HG03064 (cell line): Measurements from ENCODE around the gene ZNF385B.

ENCODE experiments used
- ATAC-seq: cut with Tn5 transposase; IDR thresholded peaks from one replicate; pipeline ENCODE4 v1.9.1; 2021; ENCODE audit warnings: low read depth; ENCODE audit not compliant: unreplicated experiment

ZNF385B gene

GRCh38 chr2:179594268-179595112, 266.9 kb downstream of the ZNF385B start:
- no peak for ATAC-seq

DNA sequence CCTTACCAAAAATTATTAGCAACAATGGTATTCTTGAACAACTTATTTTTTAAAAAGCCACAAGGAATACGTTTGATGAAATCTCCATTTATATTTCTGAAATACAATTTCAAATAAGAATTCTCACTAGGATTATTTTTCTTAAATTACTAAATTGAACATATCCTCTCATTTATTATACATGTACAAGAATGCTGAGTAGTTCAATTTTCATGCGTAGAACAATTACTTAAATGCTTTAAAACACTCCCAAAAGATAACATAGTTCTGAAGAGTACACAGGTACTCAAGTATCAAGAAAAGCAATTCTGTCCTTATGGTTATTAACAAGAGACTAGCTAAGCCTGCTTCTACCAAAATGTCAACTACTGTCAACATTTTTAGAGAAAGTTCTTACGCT, 268.1 kb downstream of the ZNF385B start:
- ATAC-seq, result no peak

DNA sequence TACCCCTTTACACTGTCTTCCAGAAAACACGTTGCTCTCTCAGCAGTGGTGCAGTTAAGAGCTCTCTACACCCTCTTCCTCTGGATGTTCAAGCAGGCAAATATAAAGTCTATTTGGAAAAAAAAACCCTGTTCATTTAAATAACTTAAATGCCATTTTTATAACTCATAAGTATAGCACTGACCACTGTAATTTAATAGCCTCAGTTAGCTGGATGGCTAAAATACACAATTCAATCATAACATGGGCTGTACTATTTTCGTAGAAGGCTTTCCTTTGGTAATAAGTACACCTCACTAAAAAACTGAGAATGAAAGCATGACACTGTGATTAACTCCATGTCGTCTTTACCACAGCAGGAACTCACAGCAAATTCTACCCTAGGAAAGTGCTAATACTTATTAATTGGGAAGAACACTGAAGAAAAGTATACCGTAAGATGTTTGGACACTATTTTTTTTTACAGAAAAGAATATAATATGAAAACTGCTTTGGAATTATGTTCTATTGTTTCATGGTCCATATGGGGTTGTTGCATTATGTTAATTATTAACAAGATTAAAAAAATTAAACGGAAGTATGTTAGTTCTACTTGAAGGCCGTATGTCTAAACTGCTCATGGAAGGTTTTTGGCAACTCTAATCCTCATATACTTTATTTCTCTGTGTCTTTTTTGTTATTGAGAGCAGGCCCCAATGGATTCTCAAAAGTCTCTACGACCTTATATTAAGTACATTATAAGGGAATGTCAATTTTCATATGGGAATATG, 269.1 kb downstream of the ZNF385B start:
- no peak for ATAC-seq

DNA sequence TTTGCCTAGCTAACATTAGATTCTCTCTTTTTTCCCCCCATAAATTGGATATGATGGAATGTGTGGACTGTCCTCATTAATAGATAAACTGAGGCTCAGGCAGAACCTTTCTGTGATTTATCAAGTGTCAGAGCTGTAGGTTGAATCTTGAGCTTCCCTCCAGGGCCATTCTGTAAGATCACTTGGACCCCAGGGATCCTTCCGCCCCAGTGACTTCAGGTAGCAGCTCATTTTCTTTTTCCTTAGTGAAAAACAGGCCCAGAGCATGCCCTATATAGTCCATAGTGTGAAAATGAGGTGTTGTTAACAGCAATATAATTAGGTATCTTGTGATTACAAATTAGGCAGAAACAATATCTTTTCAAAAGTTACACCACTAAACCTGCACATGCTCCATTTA, 269.7 kb downstream of the ZNF385B start:
- no peak for ATAC-seq

DNA sequence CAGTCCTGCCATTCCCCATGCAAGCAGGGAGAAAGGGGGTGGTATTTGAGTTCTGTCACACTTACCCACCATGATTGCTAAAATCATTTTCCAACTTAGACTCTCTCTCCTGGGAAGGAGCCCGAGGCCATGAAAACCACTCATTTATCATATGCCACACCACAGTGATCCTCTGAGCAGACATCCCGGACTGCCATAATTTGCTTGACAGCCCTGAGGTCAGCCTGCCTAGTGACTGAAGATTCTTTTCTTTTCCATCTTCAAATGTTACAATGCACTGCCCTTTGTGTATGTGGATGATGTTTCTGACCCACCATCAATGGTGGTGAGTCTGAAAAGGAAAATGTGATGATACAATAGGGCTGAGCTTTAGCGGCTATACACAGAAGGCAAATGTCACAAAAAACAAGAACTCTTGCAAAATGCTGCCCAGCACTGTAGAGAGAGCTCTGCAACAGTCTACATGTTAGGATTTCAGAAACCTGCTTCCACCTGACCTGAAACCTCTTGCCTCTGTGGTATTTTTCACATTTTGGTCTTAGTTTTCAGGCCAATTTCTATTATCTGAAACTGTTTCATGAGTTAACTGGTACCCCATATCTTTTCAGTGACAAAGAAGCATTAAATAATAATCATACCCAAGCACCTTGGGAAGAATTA, 272.8 kb downstream of the ZNF385B start:
- no peak for ATAC-seq

GRCh38 chr2:179584760-179585159, 276.7 kb downstream of the ZNF385B start:
- ATAC-seq, result no peak

- no peak for ATAC-seq
These were observed 279.8 kb downstream of the ZNF385B start for GRCh38 chr2:179581605-179582004.

GRCh38 chr2:179580378-179581146, 280.9 kb downstream of the ZNF385B start:
- ATAC-seq, result no peak

GRCh38 chr2:179579800-179580199, 281.6 kb downstream of the ZNF385B start:
- no peak for ATAC-seq

DNA sequence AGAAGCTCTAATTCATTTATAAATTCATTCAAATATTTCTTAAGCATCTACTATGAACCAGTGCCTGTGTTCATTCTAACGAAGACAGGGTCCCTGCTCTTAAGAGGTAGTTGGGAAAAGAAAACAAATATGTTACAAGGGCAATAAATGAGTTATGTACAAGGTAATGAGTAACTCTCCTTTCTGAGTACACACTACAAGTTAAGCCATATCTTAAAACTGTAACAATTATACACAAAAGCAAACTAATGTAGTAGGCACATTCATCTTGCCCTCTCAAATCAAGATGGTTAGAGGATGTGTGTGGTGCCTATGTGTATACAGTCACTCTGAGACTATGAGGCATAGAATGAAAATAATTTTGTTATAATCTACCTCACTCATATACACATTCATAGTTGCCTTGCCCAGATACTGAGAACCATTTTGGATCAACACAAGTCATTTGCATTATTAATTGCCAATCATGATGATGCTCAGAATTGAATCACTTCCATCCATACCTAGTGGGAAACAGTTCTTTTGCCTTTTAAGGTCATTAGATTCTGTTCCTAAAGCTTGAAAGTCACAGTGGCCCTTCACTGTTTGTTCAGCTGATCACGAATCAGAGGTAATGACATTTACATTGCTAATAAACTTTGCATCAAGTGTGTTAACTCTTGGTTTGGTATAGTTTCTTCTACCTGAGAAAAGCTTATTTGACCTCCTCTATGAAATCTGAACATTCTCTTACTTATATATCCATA, 283.1 kb downstream of the ZNF385B start:
- no peak for ATAC-seq

- no peak for ATAC-seq
These were observed 287.3 kb downstream of the ZNF385B start for GRCh38 chr2:179574061-179574519.

DNA sequence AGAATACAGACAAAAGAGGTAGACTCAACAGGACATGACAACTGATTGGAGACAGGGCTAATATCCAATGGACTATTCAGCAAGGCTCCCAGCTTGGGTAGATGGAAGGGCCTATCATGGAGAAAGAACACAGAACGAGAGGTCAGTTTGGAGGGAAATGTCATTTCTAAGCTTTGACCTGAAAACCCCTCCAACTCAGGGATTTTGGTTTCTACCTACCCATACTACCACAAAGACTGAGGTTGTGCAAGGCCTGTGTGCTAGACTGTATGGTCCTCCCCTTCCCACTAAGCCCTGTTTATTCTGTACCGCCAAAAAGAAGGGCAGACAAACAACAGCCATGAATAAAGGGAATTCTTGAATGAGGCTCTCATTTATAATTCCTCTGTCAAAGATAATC, 288.9 kb downstream of the ZNF385B start:
- ATAC-seq, result no peak

GRCh38 chr2:179571721-179572120, 289.7 kb downstream of the ZNF385B start:
- ATAC-seq, result no peak

GRCh38 chr2:179571252-179571651, 290.2 kb downstream of the ZNF385B start:
- ATAC-seq, result no peak

DNA sequence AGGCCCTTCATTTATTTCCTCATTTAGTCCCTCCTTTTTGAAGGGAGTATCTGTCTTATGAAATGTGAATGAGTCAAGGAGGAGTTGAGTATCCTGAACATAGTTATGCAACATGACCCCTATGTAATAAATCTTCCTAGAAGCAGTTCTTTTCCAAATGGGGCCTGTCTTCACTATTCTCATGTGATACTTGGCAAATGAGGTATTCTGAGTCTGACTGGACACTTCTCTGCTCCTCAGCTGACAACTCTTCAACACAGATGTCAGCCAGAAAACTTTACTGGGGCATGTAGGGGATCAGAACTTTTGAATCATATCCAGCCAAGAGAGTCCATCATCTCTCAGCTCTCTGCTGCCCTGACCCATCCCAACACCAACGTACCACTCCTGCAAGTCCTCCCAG, 291.6 kb downstream of the ZNF385B start:
- no peak for ATAC-seq

- no peak for ATAC-seq
These were observed 295.6 kb downstream of the ZNF385B start for GRCh38 chr2:179565807-179566206.

DNA sequence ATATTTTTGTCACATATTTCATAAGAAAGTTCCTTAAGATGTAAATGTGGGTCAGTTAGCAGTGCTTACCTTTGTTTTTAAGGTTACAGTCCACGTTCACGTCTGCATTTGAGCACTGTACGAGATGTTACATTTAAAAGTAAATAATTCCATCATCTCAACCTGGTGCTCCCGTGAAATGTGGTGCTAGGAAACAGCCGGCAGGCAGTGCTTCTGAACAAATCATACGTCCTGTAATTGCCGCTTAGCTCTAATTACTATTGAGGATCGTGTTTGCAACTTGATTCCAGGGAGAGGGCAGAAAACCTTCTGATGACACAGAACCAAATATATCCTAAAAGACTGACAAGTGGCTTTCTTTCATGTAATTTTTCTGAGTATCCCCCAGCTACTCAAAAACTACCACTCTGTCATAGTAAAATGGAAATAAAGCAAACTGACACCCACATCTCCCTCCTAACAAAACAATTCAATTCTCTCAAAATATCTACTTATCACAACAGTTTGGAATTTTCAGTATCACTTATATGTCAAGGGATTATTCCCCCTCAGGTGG, 299.0 kb downstream of the ZNF385B start:
- no peak for ATAC-seq

DNA sequence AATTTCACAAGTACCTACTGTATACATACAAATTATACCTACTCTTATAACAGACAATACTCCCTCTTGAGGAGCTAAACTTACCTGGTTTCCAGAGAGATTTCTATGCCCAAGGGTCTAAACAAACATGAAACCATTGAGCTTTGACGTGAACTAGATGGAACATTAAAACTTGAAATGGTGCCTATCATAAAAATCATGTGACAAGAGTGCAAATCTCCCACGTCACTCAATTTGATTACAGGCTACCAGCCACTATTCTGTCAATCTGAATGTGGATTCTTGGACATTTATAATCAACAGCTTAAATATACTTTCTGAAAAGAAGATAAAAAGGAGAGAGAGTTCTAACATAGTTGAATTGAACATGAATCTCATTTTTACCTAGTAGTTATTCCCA, 299.7 kb downstream of the ZNF385B start:
- ATAC-seq, result no peak

DNA sequence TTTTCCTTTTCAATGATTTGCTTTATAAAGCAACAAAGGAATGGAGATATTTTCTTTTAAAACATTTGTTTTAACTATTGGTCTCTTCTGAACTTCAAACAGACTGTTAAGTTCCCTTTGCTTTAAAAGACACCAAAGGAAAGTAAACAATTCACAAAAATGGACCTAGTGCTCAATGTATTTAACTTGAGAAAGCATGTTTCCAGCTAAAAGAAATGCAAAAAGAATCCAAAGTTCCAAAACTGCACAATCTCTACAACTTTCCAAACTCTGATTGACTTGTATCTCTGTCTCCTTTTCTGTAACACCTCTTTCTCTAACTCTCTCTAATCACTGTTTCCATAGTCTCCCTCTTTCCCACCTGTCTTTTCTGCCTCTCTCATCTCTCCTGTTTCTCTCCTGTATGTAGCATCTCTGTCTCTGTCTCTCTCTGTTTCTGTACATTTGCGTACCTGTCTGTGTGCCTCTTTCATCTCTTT, 301.1 kb downstream of the ZNF385B start:
- no peak for ATAC-seq
